Daoy (cell line): ENCODE results near the gene ANO3. TPM values are rescaled to one million over a fixed set of nuclear protein-coding genes. Genes with fewer than 3 reads are reported as not detected.
A peak's percentile ranks its signal among the peaks of the same experiment; 100 is the strongest.

ENCODE experiments used
- DNase-seq: peaks from one replicate; pipeline ENCODE4 v3.0.0-alpha.2; 2015; ENCODE audit warnings: low read depth
- total RNA-seq: library from RNA; depleted of rRNA; stranded (reverse); fragments of >200 nt; shearing (Covaris generic); gene quantifications from 2 replicates; pipeline ENCODE4 v1.2.3, GENCODE V29; 2014

ANO3 gene
- total RNA-seq, 1 experiment from 2014 or later: not detected

- DNase-seq: no peak
These were observed 21.1 kb downstream of the ANO3 start for GRCh38 chr11:26353010-26353409.

GRCh38 chr11:26359055-26359454 is 27.1 kb downstream of the ANO3 start:
- no peak for DNase-seq

- DNase-seq: no peak
These were observed 33.4 kb downstream of the ANO3 start for GRCh38 chr11:26365284-26365683.

GRCh38 chr11:26377619-26378018 is 45.7 kb downstream of the ANO3 start:
- no peak for DNase-seq

- DNase-seq: no peak
These were observed 67.4 kb downstream of the ANO3 start for GRCh38 chr11:26399336-26399735.

GRCh38 chr11:26410706-26411366 is 78.9 kb downstream of the ANO3 start:
- DNase-seq: no peak

GRCh38 chr11:26412955-26413354 is 81.0 kb downstream of the ANO3 start:
- no peak for DNase-seq

- DNase-seq: no peak
These were observed 86.5 kb downstream of the ANO3 start for GRCh38 chr11:26418386-26418912.

- DNase-seq: no peak
These were observed 88.4 kb downstream of the ANO3 start for GRCh38 chr11:26420331-26420730.

GRCh38 chr11:26424255-26424654 is 92.3 kb downstream of the ANO3 start:
- DNase-seq: no peak

GRCh38 chr11:26439854-26440253 is 107.9 kb downstream of the ANO3 start:
- no peak for DNase-seq

GRCh38 chr11:26442131-26442530 is 110.2 kb downstream of the ANO3 start:
- peak; percentile 50 for DNase-seq

- no peak for DNase-seq
These were observed 111.7 kb downstream of the ANO3 start for GRCh38 chr11:26443617-26444016.

- DNase-seq: no peak
These were observed 125.7 kb downstream of the ANO3 start for GRCh38 chr11:26457636-26458035.

- DNase-seq: no peak
These were observed 133.3 kb downstream of the ANO3 start for GRCh38 chr11:26465274-26465673.

- DNase-seq: no peak
These were observed 135.6 kb downstream of the ANO3 start for GRCh38 chr11:26467506-26467905.

GRCh38 chr11:26470992-26471391 is 139.1 kb downstream of the ANO3 start:
- no peak for DNase-seq

- DNase-seq: no peak
These were observed 141.6 kb downstream of the ANO3 start for GRCh38 chr11:26473216-26474194.

- DNase-seq: no peak
These were observed 142.5 kb downstream of the ANO3 start for GRCh38 chr11:26474401-26474800.

- no peak for DNase-seq
These were observed 145.5 kb downstream of the ANO3 start for GRCh38 chr11:26477396-26477795.

GRCh38 chr11:26478710-26479109 is 146.8 kb downstream of the ANO3 start:
- DNase-seq: no peak

- no peak for DNase-seq
These were observed 148.1 kb downstream of the ANO3 start for GRCh38 chr11:26480041-26480440.

- peak; percentile 1 for DNase-seq
These were observed 151.2 kb downstream of the ANO3 start for GRCh38 chr11:26483108-26483507.
